ENCODE results near the gene CALR3.
"Not testable (repeated sequence)": the region's sequence is repeated elsewhere in the genome, so short reads cannot be mapped to it uniquely, and the experiment has no call there.

Gene CALR3

GRCh38 chr19:16472992-16473391 is 23.0 kb downstream of the CALR3 start:
- H3K27me3 ChIP-seq (ENCODE audit: low read length), result no peaks in the 10 kb centered on the region
- no peak overlapping the region for H3K4me2 ChIP-seq (ENCODE audit: low read depth, low read length, poor library complexity, severe bottlenecking)
- TF ChIP-seq, protein P1, sequence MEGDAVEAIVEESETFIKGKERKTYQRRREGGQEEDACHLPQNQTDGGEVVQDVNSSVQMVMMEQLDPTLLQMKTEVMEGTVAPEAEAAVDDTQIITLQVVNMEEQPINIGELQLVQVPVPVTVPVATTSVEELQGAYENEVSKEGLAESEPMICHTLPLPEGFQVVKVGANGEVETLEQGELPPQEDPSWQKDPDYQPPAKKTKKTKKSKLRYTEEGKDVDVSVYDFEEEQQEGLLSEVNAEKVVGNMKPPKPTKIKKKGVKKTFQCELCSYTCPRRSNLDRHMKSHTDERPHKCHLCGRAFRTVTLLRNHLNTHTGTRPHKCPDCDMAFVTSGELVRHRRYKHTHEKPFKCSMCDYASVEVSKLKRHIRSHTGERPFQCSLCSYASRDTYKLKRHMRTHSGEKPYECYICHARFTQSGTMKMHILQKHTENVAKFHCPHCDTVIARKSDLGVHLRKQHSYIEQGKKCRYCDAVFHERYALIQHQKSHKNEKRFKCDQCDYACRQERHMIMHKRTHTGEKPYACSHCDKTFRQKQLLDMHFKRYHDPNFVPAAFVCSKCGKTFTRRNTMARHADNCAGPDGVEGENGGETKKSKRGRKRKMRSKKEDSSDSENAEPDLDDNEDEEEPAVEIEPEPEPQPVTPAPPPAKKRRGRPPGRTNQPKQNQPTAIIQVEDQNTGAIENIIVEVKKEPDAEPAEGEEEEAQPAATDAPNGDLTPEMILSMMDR (IDR thresholded peaks at IDR 0.05; ENCODE audit: insufficient read depth, low read length, poor library complexity, severe bottlenecking), result no peak
- no peak for TF ChIP-seq EZH2phosphoT487 (conservative IDR thresholded peaks at IDR 0.05; ENCODE audit: low read length)
- H3K9me3 ChIP-seq (ENCODE audit: insufficient read depth, low read length), result no peaks in the 10 kb centered on the region
- H3K9me2 ChIP-seq (replicated peaks; ENCODE audit: insufficient read depth, low read length), result no peaks in the 10 kb centered on the region
- 0 out of 2 replicates have a peak, but pooled peaks cover 2% of the 10 kb centered on the region for H3F3A ChIP-seq (ENCODE audit: insufficient read depth)
- no peaks in the 10 kb centered on the region for H4K20me1 ChIP-seq (ENCODE audit: low read depth, low read length)
- H3K36me3 ChIP-seq (ENCODE audit: low read length), result no peaks in the 10 kb centered on the region
- H2AFZ ChIP-seq (ENCODE audit: low read depth, low read length, severe bottlenecking), result no peak overlapping the region
- H3K4me3 ChIP-seq (ENCODE audit: insufficient read depth, low read length, poor library complexity, severe bottlenecking), result no peak overlapping the region
- no peak overlapping the region for H3K27ac ChIP-seq (ENCODE audit: low read depth, low read length)
- H3K79me2 ChIP-seq (ENCODE audit: insufficient read depth, low read length), result peaks cover 37% of the 10 kb centered on the region
- no peak overlapping the region for H3K9ac ChIP-seq (ENCODE audit: low read length)

DNA sequence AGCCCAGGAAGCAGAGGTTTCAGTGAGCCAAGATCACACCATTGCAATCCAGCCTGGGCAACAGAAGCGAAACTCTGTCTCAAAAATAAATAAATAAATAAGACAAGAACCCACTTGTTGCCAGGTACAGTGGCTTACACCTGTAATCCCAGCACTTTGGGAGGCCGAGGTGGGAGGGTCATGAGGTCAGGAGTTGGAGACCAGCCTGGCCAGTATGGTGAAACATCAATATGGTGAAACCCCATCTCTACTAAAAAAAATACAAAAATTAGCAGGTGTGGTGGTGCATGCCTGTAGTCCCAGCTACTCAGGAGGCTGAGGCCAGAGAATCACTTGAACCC is 23.4 kb downstream of the CALR3 start:
- peak overlapping the region; percentile 68 for H2AFZ ChIP-seq (ENCODE audit: low read depth, low read length, severe bottlenecking)
- H3F3A ChIP-seq (ENCODE audit: insufficient read depth); H4K20me1 ChIP-seq (ENCODE audit: low read depth, low read length); H3K27ac ChIP-seq (ENCODE audit: low read depth, low read length); H3K27me3 ChIP-seq (ENCODE audit: low read length); H3K36me3 ChIP-seq (ENCODE audit: low read length); H3K9me3 ChIP-seq (ENCODE audit: insufficient read depth, low read length); H3K9me2 ChIP-seq (replicated peaks; ENCODE audit: insufficient read depth, low read length): not testable (repeated sequence)
- H3K9ac ChIP-seq (ENCODE audit: low read length), result peak overlapping the region; percentile 74
- peaks cover 41% of the 10 kb centered on the region for H3K79me2 ChIP-seq (ENCODE audit: insufficient read depth, low read length)
- H3K4me3 ChIP-seq (ENCODE audit: insufficient read depth, low read length, poor library complexity, severe bottlenecking), result peak overlapping the region; percentile 84
- peak overlapping the region; percentile 74 for H3K4me2 ChIP-seq (ENCODE audit: low read depth, low read length, poor library complexity, severe bottlenecking)

- Histone ChIP-seq H3K36me3 (ENCODE audit: low read length) (no peaks in the 10 kb centered on the region), H3K9ac (ENCODE audit: low read length) (peak overlapping the region; percentile 74), H3K4me2 (ENCODE audit: low read depth, low read length, poor library complexity, severe bottlenecking) (peak overlapping the region; percentile 90), H3K4me3 (ENCODE audit: insufficient read depth, low read length, poor library complexity, severe bottlenecking) (peak overlapping the region; percentile 68), H3K9me3 (ENCODE audit: insufficient read depth, low read length) (no peaks in the 10 kb centered on the region), H4K20me1 (ENCODE audit: low read depth, low read length) (no peaks in the 10 kb centered on the region), H3K79me2 (ENCODE audit: insufficient read depth, low read length) (peaks cover 55% of the 10 kb centered on the region), H3F3A (ENCODE audit: insufficient read depth) (0 out of 2 replicates have a peak, but pooled peaks cover 4% of the 10 kb centered on the region), H3K27me3 (ENCODE audit: low read length) (no peaks in the 10 kb centered on the region), H2AFZ (ENCODE audit: low read depth, low read length, severe bottlenecking) (no peak overlapping the region), H3K9me2 (replicated peaks; ENCODE audit: insufficient read depth, low read length) (no peaks in the 10 kb centered on the region), H3K27ac (ENCODE audit: low read depth, low read length) (peak overlapping the region; percentile 78)
- TF ChIP-seq, protein P1 (IDR thresholded peaks at IDR 0.05; ENCODE audit: insufficient read depth, low read length, poor library complexity, severe bottlenecking), result no peak
- TF ChIP-seq EZH2phosphoT487 (conservative IDR thresholded peaks at IDR 0.05; ENCODE audit: low read length), result no peak
These were observed 24.8 kb downstream of the CALR3 start for GRCh38 chr19:16470911-16471811.

- H3F3A ChIP-seq (ENCODE audit: insufficient read depth), result 0 out of 2 replicates have a peak, but pooled peaks cover 4% of the 10 kb centered on the region
- H3K79me2 ChIP-seq (ENCODE audit: insufficient read depth, low read length), result peaks cover 61% of the 10 kb centered on the region
- H3K4me2 ChIP-seq (ENCODE audit: low read depth, low read length, poor library complexity, severe bottlenecking), result peak overlapping the region; percentile 90
- no peaks in the 10 kb centered on the region for H4K20me1 ChIP-seq (ENCODE audit: low read depth, low read length)
- H3K9ac ChIP-seq (ENCODE audit: low read length), result peak overlapping the region; percentile 74
- H2AFZ ChIP-seq (ENCODE audit: low read depth, low read length, severe bottlenecking), result no peak overlapping the region
- H3K36me3 ChIP-seq (ENCODE audit: low read length), result 0 out of 2 replicates have a peak, but pooled peaks cover under 1% of the 10 kb centered on the region
- H3K4me3 ChIP-seq (ENCODE audit: insufficient read depth, low read length, poor library complexity, severe bottlenecking), result peak overlapping the region; percentile 68
- no peaks in the 10 kb centered on the region for H3K27me3 ChIP-seq (ENCODE audit: low read length)
- H3K9me3 ChIP-seq (ENCODE audit: insufficient read depth, low read length), result no peaks in the 10 kb centered on the region
- no peaks in the 10 kb centered on the region for H3K9me2 ChIP-seq (replicated peaks; ENCODE audit: insufficient read depth, low read length)
- TF ChIP-seq, protein P1 (IDR thresholded peaks at IDR 0.05; ENCODE audit: insufficient read depth, low read length, poor library complexity, severe bottlenecking), result no peak
- no peak for TF ChIP-seq EZH2phosphoT487 (conservative IDR thresholded peaks at IDR 0.05; ENCODE audit: low read length)
- peak overlapping the region; percentile 78 for H3K27ac ChIP-seq (ENCODE audit: low read depth, low read length)
These were observed 25.4 kb downstream of the CALR3 start for GRCh38 chr19:16470541-16470910.

All from SU-DHL-6 (cell line).